DOHH2 (cell line): Measurements from ENCODE around the gene URB2.

ENCODE experiments used
- H3F3A ChIP-seq: fragments of 200-600 bp; sonication (generic), shearing (Covaris generic); 2 replicates; pipeline ENCODE4 v1.6.0; 2016; ENCODE audit warnings: antibody characterized with exemption, mild to moderate bottlenecking; ENCODE audit not compliant: control insufficient read depth, insufficient read depth
- H3K27ac ChIP-seq: fragments of 200-600 bp; sonication (generic); 2 replicates; pipeline ENCODE4 v1.5.1; 2014; ENCODE audit warnings: low read depth, mild to moderate bottlenecking, low read length, moderate library complexity
- H3K27me3 ChIP-seq: fragments of 200-600 bp; sonication (generic); 2 replicates; pipeline ENCODE4 v1.6.1; 2014; ENCODE audit warnings: mild to moderate bottlenecking, low read length, mixed read lengths; ENCODE audit not compliant: control insufficient read depth
- H3K36me3 ChIP-seq: fragments of 200-600 bp; sonication (generic); 2 replicates; pipeline ENCODE4 v1.6.1; 2014; ENCODE audit warnings: mild to moderate bottlenecking, low read length, moderate library complexity, mixed read lengths; ENCODE audit not compliant: control insufficient read depth
- H3K4me1 ChIP-seq: fragments of 200-600 bp; sonication (generic); 2 replicates; pipeline ENCODE4 v1.6.1; 2014; ENCODE audit warnings: mild to moderate bottlenecking, low read length, mixed read lengths; ENCODE audit not compliant: control insufficient read depth
- H3K4me2 ChIP-seq: fragments of 200-600 bp; sonication (generic); 2 replicates; pipeline ENCODE4 v1.6.0; 2014; ENCODE audit warnings: mild to moderate bottlenecking, low read length, moderate library complexity
- H3K4me3 ChIP-seq: fragments of 200-600 bp; sonication (generic); 2 replicates; pipeline ENCODE4 v1.5.1; 2014; ENCODE audit warnings: mild to moderate bottlenecking, low read length, mixed read lengths
- H3K79me2 ChIP-seq: fragments of 200-600 bp; sonication (generic); 2 replicates; pipeline ENCODE4 v1.6.1; 2014; ENCODE audit warnings: mild to moderate bottlenecking, low read length, mixed read lengths; ENCODE audit not compliant: control insufficient read depth
- H3K9me2 ChIP-seq: fragments of 200-600 bp; sonication (generic); replicated peaks from 2 replicates; pipeline ENCODE4 v1.6.1; 2014; ENCODE audit warnings: mild to moderate bottlenecking, low read length, mixed read lengths; ENCODE audit not compliant: control insufficient read depth
- H3K9me3 ChIP-seq: fragments of 200-600 bp; sonication (generic); 2 replicates; pipeline ENCODE4 v1.6.1; 2014; ENCODE audit warnings: antibody characterized with exemption, low read length, mixed read lengths; ENCODE audit not compliant: control insufficient read depth, insufficient read depth
- H4K20me1 ChIP-seq: fragments of 200-600 bp; sonication (generic); 2 replicates; pipeline ENCODE4 v1.6.0; 2014; ENCODE audit warnings: low read depth, mild to moderate bottlenecking, antibody characterized with exemption, low read length, moderate library complexity; ENCODE audit not compliant: control insufficient read depth, insufficient read depth
- CTCF ChIP-seq: fragments of 200-600 bp; sonication (generic); IDR thresholded peaks from one replicate; pipeline ENCODE4 v1.5.1; 2014; ENCODE audit warnings: antibody characterized with exemption, mild to moderate bottlenecking, low read depth, low read length; ENCODE audit not compliant: poor library complexity, severe bottlenecking
- EZH2phosphoT487 ChIP-seq: fragments of 200-600 bp; sonication (generic); IDR thresholded peaks from 2 replicates; pipeline ENCODE4 v1.6.1; 2017; ENCODE audit warnings: borderline replicate concordance, mild to moderate bottlenecking, antibody characterized with exemption, low read length, moderate library complexity, mixed read lengths

The URB2 gene

GRCh38 chr1:229581485-229581884, 44.6 kb upstream of the URB2 start:
- Histone ChIP-seq H3K27me3 (no peaks in the 10 kb centered on the region), H3K79me2 (no peaks in the 10 kb centered on the region), H3K27ac (no peak overlapping the region), H3K36me3 (no peaks in the 10 kb centered on the region), H3K4me1 (peaks cover 24% of the 10 kb centered on the region), H3K4me2 (no peak overlapping the region), H3K9me3 (no peaks in the 10 kb centered on the region), H3K9me2 (no peaks in the 10 kb centered on the region), H4K20me1 (no peaks in the 10 kb centered on the region), H3K4me3 (no peak overlapping the region), H3F3A (no peaks in the 10 kb centered on the region; the same call in 1 of the 2 replicates)
- TF ChIP-seq EZH2phosphoT487 (no peak), CTCF (no peak)

DNA sequence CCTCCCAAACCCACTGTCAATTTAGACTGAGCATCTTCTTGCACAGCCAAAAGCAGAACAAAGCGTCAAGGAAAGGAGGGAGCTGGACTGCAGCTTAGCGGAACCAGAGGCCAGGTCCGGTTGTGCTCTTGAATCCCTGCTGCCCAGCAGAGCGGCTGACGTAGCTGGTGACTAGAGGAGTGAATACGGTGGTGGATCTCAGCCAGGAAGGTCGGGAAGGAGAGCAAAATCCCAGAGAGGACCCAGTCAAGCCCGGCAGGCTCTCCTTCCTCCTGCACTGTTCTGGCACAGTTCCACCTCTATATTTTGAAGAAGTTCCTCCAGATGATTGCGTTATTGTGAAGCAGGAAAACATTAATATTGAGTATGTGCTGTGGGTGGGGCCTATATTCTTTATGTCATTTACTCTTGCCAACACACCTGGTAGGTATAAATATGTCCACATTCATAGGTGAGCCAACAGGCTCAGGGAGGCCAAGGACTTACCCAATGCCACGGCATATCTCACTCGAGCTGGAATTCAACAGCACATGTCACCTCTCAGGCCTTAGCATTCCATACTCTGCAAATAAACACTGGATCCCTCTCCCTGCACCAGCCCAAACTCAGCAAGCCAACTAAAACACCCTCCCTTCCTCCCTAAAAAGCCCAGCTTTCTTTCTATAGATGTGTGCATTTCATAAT, 43.9 kb upstream of the URB2 start:
- no peak overlapping the region for H3K4me3 ChIP-seq
- no peak overlapping the region for H3K4me2 ChIP-seq
- H4K20me1 ChIP-seq, result no peaks in the 10 kb centered on the region
- peaks cover 24% of the 10 kb centered on the region for H3K4me1 ChIP-seq
- TF ChIP-seq CTCF (no peak), EZH2phosphoT487 (no peak)
- H3F3A ChIP-seq, result no peaks in the 10 kb centered on the region; the same call in 1 of the 2 replicates
- H3K79me2 ChIP-seq, result no peaks in the 10 kb centered on the region
- no peak overlapping the region for H3K27ac ChIP-seq
- no peaks in the 10 kb centered on the region for H3K9me2 ChIP-seq
- no peaks in the 10 kb centered on the region for H3K9me3 ChIP-seq
- no peaks in the 10 kb centered on the region for H3K27me3 ChIP-seq
- no peaks in the 10 kb centered on the region for H3K36me3 ChIP-seq

GRCh38 chr1:229582715-229583114, 43.3 kb upstream of the URB2 start:
- no peaks in the 10 kb centered on the region for H4K20me1 ChIP-seq
- TF ChIP-seq EZH2phosphoT487 (no peak), CTCF (no peak)
- H3K36me3 ChIP-seq, result no peaks in the 10 kb centered on the region
- H3F3A ChIP-seq, result no peaks in the 10 kb centered on the region
- no peaks in the 10 kb centered on the region for H3K79me2 ChIP-seq
- no peaks in the 10 kb centered on the region for H3K27me3 ChIP-seq
- no peak overlapping the region for H3K4me2 ChIP-seq
- H3K9me2 ChIP-seq, result no peaks in the 10 kb centered on the region
- H3K4me1 ChIP-seq, result peaks cover 24% of the 10 kb centered on the region
- H3K27ac ChIP-seq, result no peak overlapping the region
- no peaks in the 10 kb centered on the region for H3K9me3 ChIP-seq
- H3K4me3 ChIP-seq, result no peak overlapping the region
